Prostate gland (tissue), 2 donors: ENCODE results near the gene FAM153A. TPM values are rescaled to one million over a fixed set of nuclear protein-coding genes. Genes with fewer than 3 reads are reported as not detected.
"Not testable (repeated sequence)": the region's sequence is repeated elsewhere in the genome, so short reads cannot be mapped to it uniquely, and the experiment has no call there.

ENCODE experiments used
- DNase-seq: peaks from one replicate; pipeline ENCODE4 v3.0.0-alpha.2; 2019; ENCODE audit warnings: low spot score
- H3K27ac ChIP-seq, 2 donors: fragments of 200-600 bp; sonication (generic); 2 replicates each; pipeline ENCODE4 v1.5.1; 2017 to 2019
- H3K27me3 ChIP-seq: fragments of 200-600 bp; sonication (generic); replicated peaks from 2 replicates; pipeline ENCODE4 v1.5.1; 2019; ENCODE audit not compliant: insufficient read depth
- H3K36me3 ChIP-seq, 2 donors: fragments of 200-600 bp; sonication (generic); 1 replicate in 1 of 2; 2 replicates in 1 of 2; pipeline versions ENCODE4 v1.5.1 to v1.8.1; 2017 to 2019
- H3K4me1 ChIP-seq: fragments of 200-600 bp; sonication (generic); replicated peaks from 2 replicates; pipeline ENCODE4 v1.5.1; 2019
- H3K4me3 ChIP-seq, 2 donors: fragments of 200-600 bp; sonication (generic); 2 replicates each; pipeline ENCODE4 v1.5.1; 2017 to 2019
- H3K9me3 ChIP-seq: fragments of 200-600 bp; sonication (generic); 2 replicates; pipeline ENCODE4 v1.5.1; 2017
- WGBS: methylation state at CpG from one replicate; pipeline ENCODE4 v1.1.5; 2018; 5-methylcytosine and 5-hydroxymethylcytosine counted together
- intact Hi-C: fragments of 100-400 bp; cut with DNase I; formaldehyde crosslinking; loops from one replicate; pipeline ENCODE4 v1.14.2; 2022
- total RNA-seq, 2 donors: library from RNA; depleted of rRNA; stranded (reverse); fragments of >200 nt; gene quantifications; one replicate each; pipeline ENCODE4 v1.1.0, GENCODE V29; 2016

Gene FAM153A
- total RNA-seq, 2 donors from 2014 or later: 7.5 to 50.2 TPM

DNA sequence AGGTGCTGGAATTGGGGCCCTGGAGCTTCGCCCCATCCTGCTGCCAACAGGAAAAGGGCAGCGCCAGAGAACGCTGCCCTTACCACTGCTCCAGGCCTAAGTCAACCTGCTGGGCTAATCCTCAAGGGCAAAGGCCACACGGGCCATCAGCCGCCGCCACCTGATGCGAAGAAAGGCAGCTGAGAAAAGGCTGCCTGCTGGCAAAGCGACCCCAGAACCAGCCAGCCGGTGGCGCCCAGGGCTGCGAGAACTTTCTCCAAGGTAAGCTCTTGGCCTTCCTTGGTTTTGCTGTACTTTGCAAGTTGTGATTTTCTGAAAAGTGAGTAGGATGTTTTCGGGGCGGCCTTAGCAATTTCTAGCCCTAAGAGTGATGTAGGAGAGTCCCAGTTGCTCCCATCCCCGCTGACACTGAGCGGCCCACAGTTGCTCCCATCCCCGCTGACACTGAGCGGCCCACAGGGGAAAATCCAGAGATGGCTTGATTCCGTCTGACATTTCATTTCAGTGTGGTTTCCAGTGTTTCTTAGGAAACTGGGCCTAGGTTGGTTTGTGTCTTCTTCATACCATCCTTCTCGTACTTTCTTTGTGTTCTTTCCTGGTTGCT lies 15.6 kb upstream of the FAM153A start:
- H3K36me3 ChIP-seq, H3K4me1 ChIP-seq, H3K9me3 ChIP-seq, H3K27me3 ChIP-seq, H3K4me3 ChIP-seq, intact Hi-C loops, H3K27ac ChIP-seq, DNase-seq: not testable (repeated sequence)
- 89% methylated on average over 7 of the region's 19 CpGs for WGBS

DNA sequence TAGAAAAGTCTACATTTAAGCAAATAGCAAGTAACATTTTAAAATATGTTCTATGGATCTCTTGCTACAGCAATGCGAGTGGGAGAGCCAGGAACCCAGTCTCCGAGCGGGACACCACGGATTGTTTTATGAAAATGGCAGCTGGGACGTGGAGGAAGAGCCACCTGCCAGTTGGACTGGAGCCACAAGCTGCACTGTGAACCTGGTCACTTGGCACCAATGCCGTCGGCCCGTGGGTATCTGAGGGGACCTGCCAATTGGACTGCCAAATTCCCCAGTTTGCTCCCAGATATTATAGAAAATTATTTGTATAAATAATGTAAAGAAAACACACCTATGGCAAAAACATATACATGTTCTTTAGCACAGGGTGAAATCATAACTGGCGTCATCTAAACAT lies 10.6 kb upstream of the FAM153A start:
- H3K27me3 ChIP-seq, DNase-seq, H3K4me3 ChIP-seq, H3K27ac ChIP-seq, intact Hi-C loops, H3K4me1 ChIP-seq, H3K36me3 ChIP-seq, H3K9me3 ChIP-seq: not testable (repeated sequence)
- WGBS: 100% methylated on average over 1 of the region's 9 CpGs

DNA sequence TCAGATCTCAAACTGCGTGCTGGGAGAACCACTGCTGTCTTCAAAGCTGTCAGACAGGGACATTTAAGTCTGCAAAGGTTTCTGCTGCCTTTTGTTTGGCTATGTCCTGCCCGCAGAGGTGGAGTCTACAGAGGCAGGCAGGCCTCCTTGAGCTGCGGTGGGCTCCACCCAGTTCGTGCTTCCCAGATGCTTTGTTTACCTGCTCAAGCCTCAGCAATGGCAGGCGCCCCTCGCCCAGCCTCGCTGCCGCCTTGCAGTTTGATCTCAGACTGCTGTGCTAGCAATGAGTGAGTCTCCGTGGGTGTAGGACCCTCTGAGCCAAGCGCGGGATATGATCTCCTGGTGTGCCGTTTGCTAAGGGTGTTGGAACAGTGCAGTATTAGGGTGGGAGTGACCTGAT lies 8.9 kb upstream of the FAM153A start:
- DNase-seq, H3K9me3 ChIP-seq, H3K27me3 ChIP-seq, intact Hi-C loops, H3K27ac ChIP-seq, H3K36me3 ChIP-seq, H3K4me1 ChIP-seq, H3K4me3 ChIP-seq: not testable (repeated sequence)
- 74% methylated on average over 6 of the region's 12 CpGs for WGBS

DNA sequence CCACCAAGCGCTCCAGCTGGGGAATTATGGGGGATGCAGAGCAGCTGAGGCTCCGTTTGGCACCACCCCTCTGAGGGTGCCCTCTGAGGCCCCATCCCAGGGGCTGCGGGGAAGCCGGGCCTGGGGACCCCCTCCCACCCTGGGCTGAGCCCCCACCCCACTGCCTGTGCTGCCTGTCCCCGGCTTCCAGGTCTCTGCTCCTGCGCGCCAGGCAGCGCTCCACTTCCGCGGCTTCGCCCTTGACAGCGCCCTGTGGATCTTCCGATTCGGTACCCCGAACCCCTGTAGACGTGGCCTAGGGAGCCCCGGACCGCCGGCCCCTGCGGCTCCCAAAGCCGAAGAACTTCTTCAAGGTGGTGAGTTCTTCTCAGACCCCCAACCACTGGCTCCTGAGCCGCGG lies 530 bp downstream of the FAM153A start:
- H3K9me3 ChIP-seq, DNase-seq, H3K4me3 ChIP-seq, H3K4me1 ChIP-seq, H3K27me3 ChIP-seq, intact Hi-C loops, H3K36me3 ChIP-seq, H3K27ac ChIP-seq: not testable (repeated sequence)
- 76% methylated on average over 5 of the region's 23 CpGs for WGBS

DNA sequence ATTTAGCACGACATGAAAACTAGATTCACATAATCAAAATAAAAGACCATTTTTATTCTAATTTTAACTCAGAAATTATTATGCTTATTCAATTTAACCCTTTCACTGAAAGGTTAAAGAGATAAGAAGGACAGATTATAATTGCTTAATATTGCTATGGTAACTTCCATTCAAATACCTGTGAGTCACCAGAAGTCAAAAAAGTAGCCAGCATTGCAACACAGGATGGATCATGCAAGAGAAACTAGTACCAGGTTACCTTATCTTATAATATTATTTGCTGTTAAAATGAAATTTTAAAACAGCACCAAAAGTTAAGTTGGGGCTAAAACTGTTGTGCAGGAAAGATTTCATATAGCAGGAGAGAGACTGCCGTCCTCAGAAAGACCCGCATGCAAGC lies 11.5 kb downstream of the FAM153A start:
- H3K36me3 ChIP-seq, H3K27ac ChIP-seq, DNase-seq, intact Hi-C loops, H3K4me1 ChIP-seq, H3K9me3 ChIP-seq, H3K27me3 ChIP-seq, H3K4me3 ChIP-seq: not testable (repeated sequence)
- WGBS: 93% methylated on average over 1 of the region's 3 CpGs

DNA sequence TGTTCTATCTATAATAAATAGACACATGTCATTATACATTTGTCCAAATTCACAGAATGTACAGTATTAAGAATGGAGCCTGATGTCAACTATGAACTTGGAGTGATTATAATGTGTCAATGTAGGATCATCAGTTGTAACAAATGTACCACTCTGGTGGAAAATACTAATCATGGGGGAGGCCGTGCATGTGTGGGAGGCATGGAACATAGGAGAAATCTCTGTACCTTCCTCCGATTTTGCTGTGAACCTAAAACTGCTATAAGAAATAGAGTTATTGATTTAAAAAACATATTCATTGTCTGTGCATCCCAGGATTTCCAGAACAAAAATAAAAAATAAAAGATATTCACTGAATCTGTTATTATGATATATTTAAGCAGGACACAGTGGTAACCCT lies 12.1 kb downstream of the FAM153A start:
- WGBS: 90% methylated on average over 2 of the region's 2 CpGs
- H3K36me3 ChIP-seq, intact Hi-C loops, H3K27ac ChIP-seq, H3K4me3 ChIP-seq, H3K9me3 ChIP-seq, DNase-seq, H3K4me1 ChIP-seq, H3K27me3 ChIP-seq: not testable (repeated sequence)

DNA sequence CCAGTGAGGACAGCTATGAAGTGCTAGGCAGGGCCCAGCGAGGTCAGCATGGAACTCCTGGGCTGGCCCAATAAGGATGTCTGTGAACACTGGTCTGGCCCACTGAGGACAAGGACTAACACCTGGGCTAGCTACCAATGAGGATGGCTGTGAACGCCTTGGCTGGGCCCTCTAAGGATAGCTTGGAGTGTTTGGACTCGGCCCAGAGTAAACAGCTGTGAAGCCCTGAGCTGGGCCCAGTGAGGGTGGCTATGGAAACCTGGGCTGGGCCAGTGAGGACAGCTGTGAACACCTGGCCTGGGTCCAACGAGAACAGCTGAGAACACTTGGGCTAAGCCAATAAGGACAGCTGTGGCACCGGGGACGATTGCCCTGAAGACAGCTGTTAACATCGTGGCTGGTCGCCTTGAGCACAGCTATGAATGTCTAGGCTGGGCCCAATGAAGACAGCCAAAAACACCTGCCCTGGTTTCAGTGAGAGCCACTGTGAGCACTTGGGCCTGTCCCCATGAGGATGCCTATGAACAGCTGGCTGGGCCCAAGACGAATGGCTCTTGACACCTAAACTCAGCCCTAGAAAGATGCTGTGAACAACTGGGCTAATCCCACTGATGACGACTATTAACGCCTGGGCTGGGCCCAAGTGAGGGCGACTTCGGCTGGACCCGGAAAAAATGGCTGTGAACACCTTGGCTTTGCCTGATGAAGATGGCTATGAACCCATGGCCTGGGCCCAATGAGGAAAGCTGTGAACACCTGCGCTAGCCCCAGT lies 18.8 kb downstream of the FAM153A start:
- H3K27ac ChIP-seq, H3K4me3 ChIP-seq, H3K9me3 ChIP-seq, intact Hi-C loops, DNase-seq, H3K36me3 ChIP-seq, H3K27me3 ChIP-seq, H3K4me1 ChIP-seq: not testable (repeated sequence)
- WGBS: no CpG with 5 or more reads among the region's 15 CpGs

DNA sequence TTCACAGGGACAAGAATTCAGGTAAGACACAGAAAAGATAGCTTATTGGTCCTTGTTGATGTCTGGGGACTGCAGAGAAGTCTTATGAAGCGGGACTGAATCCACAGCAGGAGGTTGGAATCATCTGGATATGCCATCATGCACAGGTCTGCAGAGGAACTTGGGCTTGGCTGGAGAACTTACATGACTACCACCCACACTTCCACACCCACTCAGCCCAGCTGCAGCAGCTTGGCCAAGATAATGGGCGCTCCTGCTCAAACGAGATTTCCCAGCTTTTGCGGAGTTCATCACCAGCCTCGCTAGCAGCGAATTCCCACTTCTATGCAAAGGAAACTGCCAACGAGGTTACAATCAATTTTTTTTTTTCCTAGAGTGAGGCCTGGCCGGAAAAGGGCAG lies 21.7 kb downstream of the FAM153A start:
- WGBS: 89% methylated on average over 8 of the region's 8 CpGs
- DNase-seq, H3K27ac ChIP-seq, H3K4me3 ChIP-seq, H3K9me3 ChIP-seq, H3K27me3 ChIP-seq, H3K36me3 ChIP-seq, H3K4me1 ChIP-seq, intact Hi-C loops: not testable (repeated sequence)

DNA sequence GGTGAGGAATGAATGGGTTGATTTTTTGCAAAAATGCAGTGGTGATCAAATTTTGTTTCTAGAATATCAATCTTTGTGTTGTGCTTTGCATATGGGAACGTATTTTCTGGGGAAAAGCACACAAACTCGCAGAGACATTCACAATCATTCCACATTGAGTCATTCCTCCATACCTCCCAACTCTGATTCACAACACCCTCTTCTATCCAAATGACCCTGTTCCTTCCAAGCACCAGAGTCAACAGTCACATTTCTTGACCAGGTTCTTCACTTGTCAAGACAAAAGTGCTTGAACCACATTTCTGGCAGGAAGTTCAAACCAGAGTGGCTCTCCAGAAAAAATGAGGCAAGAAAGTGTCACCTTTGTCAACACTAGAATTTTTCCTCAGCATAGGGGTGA lies 35.3 kb downstream of the FAM153A start:
- 69% methylated on average over 2 of the region's 2 CpGs for WGBS
- DNase-seq, intact Hi-C loops, H3K4me1 ChIP-seq, H3K9me3 ChIP-seq, H3K27me3 ChIP-seq, H3K4me3 ChIP-seq, H3K36me3 ChIP-seq, H3K27ac ChIP-seq: not testable (repeated sequence)

DNA sequence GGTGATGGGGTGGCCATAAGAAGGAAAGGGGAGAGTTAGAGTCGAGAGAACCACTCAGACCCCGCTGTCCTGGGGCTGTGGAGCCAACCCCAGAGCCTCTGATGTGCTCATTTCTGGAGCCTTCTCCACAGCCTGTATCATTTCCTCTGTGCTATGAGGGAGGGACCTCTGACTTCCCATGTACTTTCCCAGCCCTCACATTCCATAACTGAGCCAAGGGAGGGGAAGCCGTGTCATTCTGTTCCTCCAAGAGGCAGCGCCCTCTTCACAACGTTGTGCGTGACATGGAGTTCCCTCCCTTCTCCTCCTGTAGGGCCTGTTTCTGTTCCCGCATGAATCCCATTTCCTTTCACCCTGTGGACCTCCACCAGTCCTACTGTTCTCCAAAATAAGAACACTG lies 57.8 kb downstream of the FAM153A start:
- H3K9me3 ChIP-seq, intact Hi-C loops, H3K27me3 ChIP-seq, H3K27ac ChIP-seq, DNase-seq, H3K36me3 ChIP-seq, H3K4me3 ChIP-seq, H3K4me1 ChIP-seq: not testable (repeated sequence)
- WGBS: no CpG with 5 or more reads among the region's 7 CpGs

DNA sequence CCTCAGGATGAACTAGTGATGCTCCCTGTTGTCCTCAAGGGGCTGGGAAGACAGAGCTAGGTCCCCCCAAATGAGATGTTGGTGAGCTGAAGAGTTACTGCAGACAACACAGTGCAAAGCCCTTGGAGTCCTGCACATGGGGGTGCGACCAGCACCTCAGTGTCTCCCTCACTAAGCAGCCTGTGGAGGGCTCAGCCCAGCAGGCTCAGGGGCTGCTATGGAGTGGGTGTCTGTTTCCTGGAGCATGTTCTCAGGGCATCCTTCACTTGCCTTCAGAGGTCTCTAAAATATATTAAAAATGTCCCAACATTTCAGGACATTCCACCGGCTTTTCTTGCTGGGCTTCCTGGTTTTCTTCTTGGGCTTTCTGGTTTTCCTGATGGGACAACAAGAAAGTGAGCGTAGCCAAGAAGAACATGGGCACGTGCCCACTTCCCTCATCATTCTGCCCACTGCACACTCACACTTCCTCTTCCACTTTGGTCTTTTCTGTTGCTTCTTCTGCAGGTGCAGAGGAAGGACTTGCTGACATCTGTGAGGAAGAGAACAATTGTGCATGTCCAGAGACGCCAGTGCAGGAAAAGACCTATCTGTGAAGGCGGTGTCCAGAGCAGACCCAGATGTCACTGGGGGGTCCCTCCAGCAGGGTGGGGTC lies 58.7 kb downstream of the FAM153A start:
- H3K9me3 ChIP-seq, H3K27ac ChIP-seq, DNase-seq, intact Hi-C loops, H3K27me3 ChIP-seq, H3K36me3 ChIP-seq, H3K4me3 ChIP-seq, H3K4me1 ChIP-seq: not testable (repeated sequence)
- no CpG with 5 or more reads among the region's 6 CpGs for WGBS

DNA sequence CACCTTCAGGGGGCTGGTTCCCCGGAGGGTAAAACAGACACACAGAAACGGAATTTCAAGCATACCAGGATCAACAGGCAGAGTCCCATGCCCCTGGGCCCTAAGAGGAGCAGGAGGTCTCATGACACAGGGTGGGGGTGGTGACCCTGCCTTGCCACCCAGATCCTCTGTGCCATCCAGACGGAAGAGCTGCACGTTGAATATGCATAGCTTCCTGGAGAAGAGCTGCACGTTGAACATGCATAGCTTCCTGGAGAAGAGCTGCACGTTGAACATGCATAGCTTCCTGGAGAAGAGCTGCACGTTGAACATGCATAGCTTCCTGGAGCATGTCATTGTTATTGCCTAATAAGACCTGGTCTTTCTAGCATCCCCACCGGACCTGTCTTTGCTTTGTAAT lies 59.9 kb downstream of the FAM153A start:
- WGBS: 64% methylated on average over 1 of the region's 8 CpGs
- not testable (repeated sequence) for H3K27me3 ChIP-seq

More for the DNA sequence above, 59.9 kb downstream of the FAM153A start:
- H3K36me3 ChIP-seq, DNase-seq, H3K4me3 ChIP-seq, H3K9me3 ChIP-seq, H3K4me1 ChIP-seq, H3K27ac ChIP-seq, intact Hi-C loops: not testable (repeated sequence)
